HTR-8/SVneo (cell line): ENCODE measurements around the gene ABCF3.
A peak's percentile ranks its signal among the peaks of the same experiment; 100 is the strongest.

Experiments
- DNase-seq: peaks from one replicate; pipeline ENCODE4 v3.0.0; 2011; ENCODE audit warnings: low spot score, mixed read lengths; ENCODE audit not compliant: insufficient read length
- FAIRE-seq: peaks from 2 replicates; lab custom pipeline; 2011; peaks lifted over from hg19 to GRCh38; lab: Jason Lieb, UNC

ABCF3 gene

DNA sequence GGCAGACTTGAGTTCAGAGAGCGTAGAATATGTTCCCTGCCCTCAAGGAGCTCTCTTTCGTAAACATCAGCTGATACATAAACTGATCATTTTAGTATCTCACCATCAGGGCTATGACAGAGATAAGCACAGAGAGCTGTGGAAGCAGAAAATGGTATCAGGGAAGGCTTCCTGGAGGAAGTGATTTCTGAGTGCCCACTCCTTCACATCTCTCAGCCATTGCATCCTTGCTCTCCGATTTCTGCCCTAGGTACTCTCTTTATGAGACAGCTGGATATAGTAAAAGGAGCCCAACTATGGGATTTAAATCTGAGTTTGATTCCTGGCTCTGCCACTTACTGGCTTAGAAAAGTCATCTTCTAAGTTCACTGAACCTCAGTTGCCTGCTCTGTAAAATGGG, 20.5 kb upstream of the ABCF3 start:
- FAIRE-seq: no peak
- DNase-seq: no peak

DNA sequence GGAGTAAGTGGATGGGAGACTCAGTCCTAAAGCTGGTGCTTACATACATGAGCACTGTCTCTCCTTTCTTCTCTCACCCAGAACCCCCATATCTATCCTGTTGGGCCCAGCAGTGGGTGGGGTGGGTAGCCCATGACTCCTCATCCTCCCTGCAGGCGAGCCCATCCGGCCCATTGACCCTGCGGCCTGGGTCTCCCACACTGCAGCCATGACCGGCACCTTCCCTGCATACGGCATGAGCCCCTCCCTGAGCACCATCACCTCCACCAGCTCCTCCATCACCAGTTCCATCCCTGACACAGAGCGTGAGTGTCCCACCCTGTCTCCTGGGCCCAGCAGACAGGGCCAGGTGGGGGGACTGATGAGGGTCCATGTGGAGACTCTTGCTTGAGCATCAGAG, 19.3 kb upstream of the ABCF3 start:
- DNase-seq: no peak
- no peak for FAIRE-seq

DNA sequence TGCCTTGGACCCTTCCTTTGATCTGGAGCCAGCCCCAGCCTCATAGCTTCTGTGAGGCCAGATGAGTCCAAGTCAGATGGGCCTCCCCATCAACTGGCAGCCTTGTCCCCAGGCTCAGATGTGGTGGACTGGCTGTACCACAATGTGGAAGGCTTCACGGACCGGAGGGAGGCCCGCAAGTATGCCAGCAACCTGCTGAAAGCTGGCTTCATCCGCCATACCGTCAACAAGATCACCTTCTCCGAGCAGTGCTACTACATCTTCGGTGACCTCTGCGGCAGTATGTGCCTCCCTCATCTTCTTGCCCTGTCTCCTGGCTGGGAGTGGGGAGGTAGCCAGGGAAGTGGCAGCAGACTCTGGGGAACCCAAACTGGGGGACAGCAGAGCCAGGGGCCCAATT, 18.2 kb upstream of the ABCF3 start:
- no peak for FAIRE-seq
- no peak for DNase-seq

DNA sequence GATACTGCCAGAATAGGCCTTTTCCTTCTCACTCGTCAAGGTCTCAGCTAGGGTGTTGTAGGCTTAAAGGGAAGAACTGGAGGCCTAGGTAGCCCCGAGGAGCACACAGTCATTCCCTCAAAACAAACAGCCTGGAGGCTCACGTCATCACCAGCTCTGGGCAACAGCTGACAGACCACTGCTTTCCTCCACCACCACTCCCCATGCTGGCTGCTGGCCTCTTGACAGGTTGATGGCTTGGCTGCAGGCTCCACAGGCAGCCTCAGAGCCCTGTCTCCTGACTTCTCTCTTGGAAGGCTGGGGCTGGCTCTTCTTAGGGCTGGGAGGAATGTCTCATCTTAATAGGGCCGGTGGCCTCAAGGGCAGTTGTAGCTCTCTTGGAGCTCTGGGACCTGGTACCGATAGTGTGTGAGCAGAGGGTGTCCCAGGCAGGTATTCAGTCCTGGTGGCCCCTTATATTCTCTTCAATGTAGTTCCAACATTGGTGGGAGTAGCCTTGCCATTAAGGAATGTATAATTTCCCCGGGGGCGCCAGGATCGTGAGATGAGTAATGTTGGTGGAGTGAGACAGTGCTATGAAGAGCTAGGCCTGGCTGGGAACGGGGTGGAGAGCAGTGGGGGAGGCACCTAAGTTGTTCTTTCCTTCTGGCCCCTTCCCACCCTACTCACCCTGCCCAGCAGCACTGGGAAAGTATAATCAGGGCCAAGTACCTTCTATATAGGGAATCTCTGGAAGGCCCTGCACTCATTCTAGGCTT, 17.5 kb upstream of the ABCF3 start:
- DNase-seq (peak; percentile 57), FAIRE-seq (no peak)

DNA sequence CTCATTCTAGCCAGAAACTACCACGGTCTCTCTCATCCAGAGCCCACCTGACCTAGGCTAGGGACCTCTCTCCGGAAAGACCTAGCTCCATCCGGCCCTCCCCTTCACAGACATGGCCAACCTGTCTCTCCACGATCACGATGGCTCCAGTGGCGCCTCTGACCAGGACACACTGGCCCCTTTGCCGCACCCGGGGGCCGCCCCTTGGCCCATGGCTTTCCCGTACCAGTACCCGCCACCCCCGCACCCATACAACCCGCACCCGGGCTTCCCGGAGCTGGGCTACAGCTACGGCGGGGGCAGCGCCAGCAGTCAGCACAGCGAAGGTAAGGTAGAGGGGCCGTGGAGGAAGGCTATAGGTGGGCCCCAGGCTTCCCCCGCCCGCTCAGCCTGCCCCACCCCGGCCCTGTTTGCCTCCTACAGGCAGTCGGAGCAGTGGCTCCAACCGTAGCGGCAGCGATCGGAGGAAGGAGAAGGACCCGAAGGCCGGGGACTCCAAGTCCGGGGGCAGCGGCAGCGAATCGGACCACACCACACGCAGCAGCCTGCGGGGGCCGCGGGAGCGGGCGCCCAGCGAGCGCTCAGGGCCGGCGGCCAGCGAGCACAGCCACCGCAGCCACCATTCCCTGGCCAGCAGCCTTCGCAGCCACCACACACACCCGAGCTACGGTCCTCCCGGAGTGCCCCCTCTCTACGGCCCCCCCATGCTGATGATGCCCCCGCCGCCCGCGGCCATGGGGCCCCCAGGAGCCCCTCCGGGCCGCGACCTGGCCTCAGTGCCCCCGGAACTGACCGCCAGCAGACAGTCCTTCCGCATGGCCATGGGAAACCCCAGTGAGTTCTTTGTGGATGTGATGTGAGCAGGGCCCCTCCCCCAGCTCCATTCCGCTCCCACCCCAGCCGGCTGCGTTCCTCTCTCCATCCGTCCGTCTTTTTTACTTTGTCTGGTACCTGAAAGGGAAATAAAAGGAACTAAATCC, 15.8 kb upstream of the ABCF3 start:
- no peak for DNase-seq
- FAIRE-seq: no peak

DNA sequence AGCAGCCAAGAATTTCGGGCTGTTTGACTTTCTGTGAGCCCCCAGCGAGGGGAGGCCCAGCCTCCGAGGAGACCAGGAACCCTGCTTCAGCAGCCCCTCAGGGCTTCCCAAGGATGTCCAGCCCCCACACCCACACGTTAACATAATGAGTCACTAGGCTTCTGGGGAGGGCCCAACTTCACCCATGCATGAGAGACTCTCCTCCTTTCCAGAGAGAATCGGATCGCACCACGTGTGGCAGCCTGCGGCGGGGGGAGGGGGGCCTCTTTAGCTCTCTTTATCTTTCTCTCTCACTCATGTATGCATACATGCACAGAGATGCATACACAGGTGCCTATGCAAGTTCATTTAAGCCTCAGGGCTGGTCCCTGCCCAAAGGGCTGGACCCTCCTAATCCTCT, 14.4 kb upstream of the ABCF3 start:
- FAIRE-seq (no peak), DNase-seq (no peak)

DNA sequence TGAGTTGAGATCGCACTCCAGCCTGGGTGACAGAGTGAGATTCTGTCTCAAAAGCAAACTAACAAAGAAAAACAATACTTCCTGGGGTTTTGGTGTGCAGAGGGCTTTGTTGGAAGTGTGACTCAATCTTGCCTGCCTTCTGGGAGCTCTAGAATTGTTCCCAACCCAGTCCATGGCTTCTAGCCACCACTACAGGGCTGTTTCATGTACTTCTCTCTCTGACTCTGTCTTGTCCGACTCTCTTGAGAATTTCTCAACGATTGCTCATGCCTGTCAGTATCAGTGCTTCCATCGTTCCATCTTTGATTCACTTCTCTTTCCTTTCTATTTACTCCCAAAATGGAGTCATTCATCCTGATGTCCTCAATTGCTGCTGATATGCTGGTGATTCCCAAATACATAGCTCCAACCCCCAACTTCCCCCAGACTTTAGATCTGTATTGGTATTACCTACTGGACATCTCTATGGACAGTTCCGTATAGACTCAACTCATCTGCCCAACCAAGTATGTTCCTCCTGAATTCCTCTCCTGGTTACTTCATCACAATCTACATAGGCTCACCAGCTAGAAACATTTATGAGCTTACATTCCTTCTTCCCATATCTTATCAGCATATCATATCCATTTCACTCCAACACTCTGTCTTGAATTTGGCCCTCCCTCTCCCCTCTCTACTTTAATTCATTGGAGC, 13.2 kb upstream of the ABCF3 start:
- no peak for DNase-seq

DNA sequence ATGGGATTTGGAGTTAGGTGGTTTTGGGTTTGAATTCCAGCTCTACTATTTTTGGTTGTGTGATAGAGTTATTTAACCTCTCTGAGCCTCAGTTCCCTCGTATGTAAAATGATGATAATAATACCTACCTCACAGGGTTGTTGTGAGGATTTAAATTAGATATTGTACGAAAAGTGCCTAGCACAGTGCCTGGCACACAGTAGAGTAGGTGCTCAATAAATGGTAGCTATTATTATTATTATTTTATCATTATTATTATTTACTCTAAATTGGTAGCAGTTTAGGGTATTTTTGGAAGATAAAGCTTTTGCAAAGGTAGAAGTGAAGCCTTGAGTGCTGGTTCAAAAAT, 12.7 kb upstream of the ABCF3 start:
- DNase-seq (no peak), FAIRE-seq (no peak)

More for the DNA sequence above, 13.2 kb upstream of the ABCF3 start:
- no peak for FAIRE-seq

DNA sequence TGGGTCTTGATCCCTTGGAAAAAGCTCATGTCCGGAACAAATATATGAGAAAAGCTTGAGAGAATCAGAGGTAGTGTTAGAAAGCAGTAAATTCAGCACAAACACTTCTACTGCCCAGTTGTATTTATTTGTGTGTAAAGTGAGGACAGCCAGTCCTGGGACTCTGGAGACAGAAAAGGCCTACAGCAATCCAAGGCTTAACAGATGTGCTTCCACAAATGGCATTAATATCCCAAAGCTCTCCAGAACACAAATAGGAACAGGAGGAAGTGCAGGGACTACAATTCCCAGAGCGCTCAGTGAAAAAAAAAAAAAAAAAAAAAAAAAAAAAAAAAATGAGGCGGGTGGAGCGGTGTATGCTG, 11.7 kb upstream of the ABCF3 start:
- DNase-seq: no peak
- FAIRE-seq: no peak

DNA sequence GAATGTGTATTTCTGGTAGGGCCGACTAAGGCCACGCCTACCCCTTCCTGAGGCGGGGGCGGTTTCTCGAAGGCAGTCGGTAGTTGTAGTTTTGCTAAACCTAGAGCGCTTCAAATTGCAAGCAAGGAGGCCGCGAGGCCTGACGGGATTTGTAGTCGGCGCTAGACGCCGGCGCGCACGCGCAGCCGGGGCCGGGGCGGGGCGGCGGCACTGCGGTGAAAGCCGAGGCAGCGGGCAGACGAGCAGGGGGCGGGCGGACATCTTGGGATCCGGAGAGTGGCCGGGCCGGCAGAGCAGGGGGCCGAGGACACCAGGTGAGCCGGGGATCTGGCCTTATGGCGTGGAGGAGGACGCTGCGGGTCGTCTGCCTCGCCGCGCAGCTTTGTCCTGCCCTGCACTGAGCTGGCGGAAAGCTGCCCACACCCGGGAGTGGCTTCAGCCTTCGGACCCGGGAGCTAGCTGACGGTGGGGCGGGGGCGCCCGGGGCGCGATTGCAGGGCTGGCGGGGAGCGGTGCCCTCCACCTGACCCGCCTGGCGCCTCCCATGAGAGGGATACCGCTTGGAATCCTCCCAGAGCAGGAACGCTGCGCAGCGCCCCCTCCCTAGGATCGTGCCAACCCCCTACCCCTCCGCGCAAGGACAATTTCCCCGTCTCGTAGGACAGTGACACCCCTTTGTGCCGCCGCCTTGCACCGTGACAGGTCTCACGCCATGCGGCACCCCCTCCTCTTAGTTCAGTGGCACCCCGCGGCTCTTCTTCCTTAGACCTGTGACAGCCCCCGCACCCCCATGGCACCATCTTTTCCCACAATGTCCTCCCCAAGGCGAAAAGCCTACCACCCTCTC, 11.1 kb upstream of the ABCF3 start, which contains the start of gene AP2M1:
AP2M1 (plus strand) TSS at position 210 of the 847 bp plus-strand sequence. CDS start 2,139 bp downstream, outside the sequence.
- peak; percentile 95 for DNase-seq
- FAIRE-seq: no peak

DNA sequence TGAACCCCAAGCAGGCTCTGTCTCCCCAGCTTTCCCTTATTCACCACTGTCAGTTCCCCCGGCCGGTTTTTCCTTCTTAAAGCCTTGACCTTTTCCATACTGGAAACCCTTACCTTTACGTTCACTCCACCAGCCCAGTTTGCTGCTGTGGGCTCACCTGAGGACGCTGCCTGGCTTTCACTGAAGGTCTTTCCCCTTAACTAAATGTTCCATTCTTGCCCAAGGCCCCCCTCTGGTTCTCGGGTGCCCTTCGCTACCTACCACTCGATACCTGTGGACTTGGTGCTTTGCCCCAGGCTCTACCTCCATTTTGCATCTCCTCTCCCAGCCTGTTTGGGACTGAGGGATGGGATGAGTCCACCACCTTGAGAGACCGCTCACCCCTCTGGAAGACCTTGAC, 10.5 kb upstream of the ABCF3 start:
- DNase-seq (no peak), FAIRE-seq (no peak)

DNA sequence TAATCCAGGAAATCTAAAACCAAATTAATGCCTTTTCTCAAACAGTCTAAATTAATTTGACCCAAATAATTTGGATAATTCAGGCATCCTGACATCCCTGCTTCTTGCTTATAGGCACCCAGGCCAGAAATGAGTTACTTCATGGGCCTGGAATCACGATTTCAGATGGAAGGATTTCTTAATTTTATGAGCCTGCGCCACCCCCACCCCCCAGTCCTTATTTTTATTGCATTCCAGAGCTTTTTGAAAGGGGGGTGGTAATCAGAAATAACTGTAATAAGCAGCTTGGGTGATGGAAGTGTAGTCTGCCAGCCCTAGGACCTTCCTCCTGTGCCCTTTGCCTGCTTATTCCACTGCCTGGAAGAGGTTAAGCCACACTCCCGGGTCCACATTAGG, 10.0 kb upstream of the ABCF3 start:
- no peak for DNase-seq
- no peak for FAIRE-seq

DNA sequence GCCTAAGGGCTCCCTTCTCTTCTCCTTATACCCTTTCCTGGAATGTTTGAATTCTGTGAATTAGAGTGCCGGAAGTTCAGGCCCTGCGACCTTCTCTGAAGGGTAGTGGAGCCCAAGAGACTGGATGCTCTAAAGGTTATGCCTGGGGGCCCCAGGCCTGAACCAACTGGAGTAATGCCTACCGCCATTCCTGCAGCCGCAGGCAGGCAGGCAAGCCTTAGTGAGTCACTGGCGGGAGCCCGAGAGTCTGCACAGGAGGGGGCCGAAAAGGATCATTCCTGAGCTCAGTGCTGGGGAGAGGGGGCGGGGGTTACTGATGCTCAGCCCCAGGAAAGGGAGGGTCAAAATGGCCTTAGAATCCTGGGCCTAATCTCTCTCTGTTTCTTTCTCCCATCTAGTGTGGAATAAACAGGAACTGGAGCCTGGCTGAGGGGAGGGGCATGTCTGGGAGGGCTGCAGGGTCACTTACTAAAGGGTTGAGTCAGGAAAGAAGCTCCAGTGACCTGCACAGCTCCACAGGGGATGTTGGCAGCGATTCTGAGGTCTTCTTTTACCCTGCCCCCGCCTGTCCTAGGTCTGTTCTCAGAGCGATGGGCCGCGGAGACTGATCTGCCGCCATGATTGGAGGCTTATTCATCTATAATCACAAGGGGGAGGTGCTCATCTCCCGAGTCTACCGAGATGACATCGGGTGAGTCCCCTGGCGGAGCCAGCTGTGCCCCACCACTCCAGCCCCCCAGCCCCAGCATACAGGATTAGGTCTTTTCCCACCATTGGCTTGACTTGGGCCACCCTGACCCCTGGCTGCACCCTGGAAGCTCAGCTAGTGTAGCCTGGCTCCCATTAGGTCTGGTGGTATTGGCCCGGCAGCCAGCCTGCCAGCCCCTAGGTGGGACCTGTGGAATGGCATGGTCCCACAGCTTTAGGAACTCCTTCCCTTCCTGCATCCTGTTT, 9.3 kb upstream of the ABCF3 start:
- DNase-seq (peak; percentile 82), FAIRE-seq (no peak)

DNA sequence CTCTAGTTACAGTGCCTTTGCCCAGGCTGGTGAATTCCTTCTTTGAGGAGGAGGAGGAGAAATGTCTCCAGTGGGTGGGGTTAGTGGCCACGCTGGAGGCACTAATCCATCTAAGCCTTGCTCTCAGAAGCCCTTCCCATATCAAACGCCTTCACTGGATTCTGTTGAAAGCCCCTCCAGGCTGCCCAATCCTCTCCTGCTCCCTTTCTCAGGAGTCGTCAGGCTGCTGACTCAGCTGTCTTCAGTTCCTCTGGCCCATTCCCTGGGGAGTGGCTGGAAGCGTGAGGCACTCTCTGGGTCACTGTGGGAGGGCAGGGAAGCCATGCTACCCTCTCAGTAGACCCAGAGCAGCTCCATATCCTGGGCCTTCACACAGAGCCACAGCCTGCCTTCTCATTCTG, 8.7 kb upstream of the ABCF3 start:
- FAIRE-seq: no peak
- no peak for DNase-seq

DNA sequence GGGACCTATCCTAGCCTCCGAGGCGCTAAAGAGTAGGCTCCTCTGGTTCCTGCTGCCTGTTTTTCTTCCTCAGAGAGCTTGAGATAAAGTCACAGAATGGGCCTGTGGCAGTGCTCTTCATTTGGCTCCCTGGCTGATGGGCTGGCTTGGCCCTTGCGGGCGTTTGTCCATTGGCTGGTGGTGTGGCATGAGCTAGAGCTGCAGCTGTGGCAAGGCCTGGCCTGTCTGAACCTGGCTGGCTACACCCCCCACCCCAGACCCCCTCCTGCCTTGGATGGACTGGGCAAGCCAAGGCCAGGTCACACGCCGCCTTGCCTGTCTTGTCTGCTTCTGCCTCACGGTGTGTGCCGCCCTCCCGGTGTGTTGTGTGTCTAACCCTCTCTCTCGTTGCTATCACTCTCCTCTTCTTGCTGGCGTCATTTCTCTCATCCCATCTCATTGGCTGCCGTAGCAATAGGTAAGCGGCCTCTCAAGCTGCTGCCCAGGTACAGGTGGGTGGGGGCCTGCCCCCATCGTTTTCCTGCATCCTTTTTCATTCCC, 8.2 kb upstream of the ABCF3 start:
- FAIRE-seq (no peak), DNase-seq (no peak)

DNA sequence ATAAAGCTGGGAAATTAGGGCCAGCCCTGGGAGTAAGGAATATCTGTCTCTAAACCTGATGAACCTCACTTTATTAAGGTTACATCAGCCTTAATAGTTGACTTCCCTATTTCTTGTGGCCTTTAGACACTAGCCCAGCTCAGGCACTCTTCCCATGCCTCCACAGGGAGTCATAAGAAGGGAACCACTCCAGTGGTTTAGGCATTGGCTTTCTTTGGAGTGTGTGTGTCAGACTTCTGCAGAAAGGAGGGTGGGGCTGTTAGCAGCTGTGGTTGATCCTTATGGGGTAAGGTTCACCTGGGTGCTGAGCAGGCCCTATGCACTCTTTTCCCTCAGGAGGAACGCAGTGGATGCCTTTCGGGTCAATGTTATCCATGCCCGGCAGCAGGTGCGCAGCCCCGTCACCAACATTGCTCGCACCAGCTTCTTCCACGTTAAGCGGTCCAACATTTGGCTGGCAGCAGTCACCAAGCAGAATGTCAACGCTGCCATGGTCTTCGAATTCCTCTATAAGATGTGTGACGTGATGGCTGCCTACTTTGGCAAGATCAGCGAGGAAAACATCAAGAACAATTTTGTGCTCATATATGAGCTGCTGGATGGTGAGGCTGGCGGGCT, 7.4 kb upstream of the ABCF3 start:
- DNase-seq (no peak), FAIRE-seq (no peak)

DNA sequence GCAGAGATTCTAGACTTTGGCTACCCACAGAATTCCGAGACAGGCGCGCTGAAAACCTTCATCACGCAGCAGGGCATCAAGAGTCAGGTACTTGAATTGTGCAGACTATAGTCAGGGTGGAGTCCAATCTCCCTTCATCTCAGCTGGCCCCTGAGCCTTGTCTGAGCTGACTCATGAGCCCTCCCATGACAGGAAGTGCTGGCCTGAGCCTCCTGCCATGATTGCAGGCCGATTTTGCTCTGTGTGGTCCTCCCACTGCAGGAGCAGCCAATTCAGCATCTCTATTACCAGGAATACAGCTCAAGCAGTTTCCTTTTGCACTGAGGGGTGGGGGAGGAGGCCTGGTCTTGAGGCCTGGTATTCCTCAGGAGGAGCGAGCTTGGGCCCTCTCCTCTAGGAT, 5.8 kb upstream of the ABCF3 start:
- FAIRE-seq: no peak
- DNase-seq: no peak

DNA sequence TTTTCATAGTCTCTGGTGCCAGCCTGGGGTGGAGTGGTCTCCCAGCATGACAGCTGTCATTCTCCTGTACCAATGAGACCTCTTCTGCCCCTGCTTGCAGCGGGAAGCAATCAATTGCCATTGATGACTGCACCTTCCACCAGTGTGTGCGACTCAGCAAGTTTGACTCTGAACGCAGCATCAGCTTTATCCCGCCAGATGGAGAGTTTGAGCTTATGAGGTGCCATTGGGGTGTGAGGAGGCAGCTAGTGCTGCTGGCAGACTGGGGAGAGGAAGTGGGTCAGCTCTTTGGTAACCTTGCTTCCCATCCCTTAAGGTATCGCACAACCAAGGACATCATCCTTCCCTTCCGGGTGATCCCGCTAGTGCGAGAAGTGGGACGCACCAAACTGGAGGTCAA, 4.4 kb upstream of the ABCF3 start:
- DNase-seq (no peak), FAIRE-seq (no peak)
